HEK293 (cell line): ENCODE data around the gene MYCBPAP.

ENCODE experiments used
- BCL11A ChIP-seq: fragments of 450-650 bp; formaldehyde crosslinking; IDR thresholded peaks from 2 replicates; pipeline ENCODE4 v1.5.1; 2016; ENCODE audit warnings: low read depth, missing biosample characterization, missing genetic modification characterization
- GLI2 ChIP-seq: fragments of 450-650 bp; formaldehyde crosslinking; IDR thresholded peaks from 2 replicates; pipeline ENCODE4; 2017; ENCODE audit warnings: missing biosample characterization, missing genetic modification characterization, low read depth, borderline replicate concordance
- YY1 ChIP-seq: fragments of 450-650 bp; formaldehyde crosslinking; IDR thresholded peaks from 2 replicates; pipeline ENCODE4 v1.5.1; 2018; ENCODE audit warnings: missing biosample characterization, missing genetic modification characterization
- ZBTB48 ChIP-seq: fragments of 450-650 bp; formaldehyde crosslinking; IDR thresholded peaks from 2 replicates; pipeline ENCODE4 v1.5.1; 2016; ENCODE audit warnings: missing biosample characterization, missing genetic modification characterization
- ZNF292 ChIP-seq: fragments of 450-650 bp; formaldehyde crosslinking; IDR thresholded peaks from 2 replicates; pipeline ENCODE4 v1.5.1; 2016; ENCODE audit warnings: low read depth, missing biosample characterization, missing genetic modification characterization, borderline replicate concordance
- ZNF629 ChIP-seq: fragments of 450-650 bp; formaldehyde crosslinking; IDR thresholded peaks from 2 replicates; pipeline ENCODE4 v1.5.1; 2017; ENCODE audit warnings: missing biosample characterization, missing genetic modification characterization
- TF ChIP-seq, protein P1 (sequence below): fragments of 450-650 bp; formaldehyde crosslinking; IDR thresholded peaks from 2 replicates; pipeline ENCODE4 v1.5.1; 2016; ENCODE audit warnings: missing biosample characterization, missing genetic modification characterization
- TF ChIP-seq, protein P2 (sequence below): fragments of 450-650 bp; formaldehyde crosslinking; optimal IDR thresholded peaks from 2 replicates; pipeline ENCODE3; 2016; ENCODE audit warnings: missing biosample characterization, mild to moderate bottlenecking, missing genetic modification characterization
- TF ChIP-seq, protein P3 (sequence below): fragments of 450-650 bp; formaldehyde crosslinking; IDR thresholded peaks from 2 replicates; pipeline ENCODE4 v1.5.1; 2016; ENCODE audit warnings: missing biosample characterization, missing genetic modification characterization

DNA sequence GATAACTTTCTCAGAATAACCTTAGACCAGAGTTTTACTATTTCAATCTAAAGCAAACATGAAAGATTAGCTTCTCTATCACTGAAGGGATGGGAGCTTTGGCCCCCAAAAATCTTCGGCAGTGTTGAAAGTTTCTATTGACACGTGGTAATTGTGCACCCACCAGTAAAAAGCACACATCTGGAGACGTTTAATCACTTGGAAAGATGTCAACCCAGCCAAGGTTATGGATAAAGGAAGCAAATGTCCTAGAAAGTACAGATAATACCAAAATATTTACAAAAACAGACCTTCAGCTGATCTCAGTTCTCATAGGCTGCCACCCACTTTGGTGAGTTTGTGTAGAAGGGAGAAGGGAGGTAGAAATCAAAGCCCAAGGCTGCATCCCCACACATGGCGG, 5.3 kb downstream of the MYCBPAP start:
- TF ChIP-seq GLI2 (tag by site-specific recombination) (no peak), ZNF629 (tag by site-specific recombination) (no peak), ZBTB48 (tag by site-specific recombination) (no peak), YY1 (tag by site-specific recombination) (no peak), BCL11A (tag by site-specific recombination) (no peak), ZNF292 (tag by site-specific recombination) (no peak)
- TF ChIP-seq, protein P1, sequence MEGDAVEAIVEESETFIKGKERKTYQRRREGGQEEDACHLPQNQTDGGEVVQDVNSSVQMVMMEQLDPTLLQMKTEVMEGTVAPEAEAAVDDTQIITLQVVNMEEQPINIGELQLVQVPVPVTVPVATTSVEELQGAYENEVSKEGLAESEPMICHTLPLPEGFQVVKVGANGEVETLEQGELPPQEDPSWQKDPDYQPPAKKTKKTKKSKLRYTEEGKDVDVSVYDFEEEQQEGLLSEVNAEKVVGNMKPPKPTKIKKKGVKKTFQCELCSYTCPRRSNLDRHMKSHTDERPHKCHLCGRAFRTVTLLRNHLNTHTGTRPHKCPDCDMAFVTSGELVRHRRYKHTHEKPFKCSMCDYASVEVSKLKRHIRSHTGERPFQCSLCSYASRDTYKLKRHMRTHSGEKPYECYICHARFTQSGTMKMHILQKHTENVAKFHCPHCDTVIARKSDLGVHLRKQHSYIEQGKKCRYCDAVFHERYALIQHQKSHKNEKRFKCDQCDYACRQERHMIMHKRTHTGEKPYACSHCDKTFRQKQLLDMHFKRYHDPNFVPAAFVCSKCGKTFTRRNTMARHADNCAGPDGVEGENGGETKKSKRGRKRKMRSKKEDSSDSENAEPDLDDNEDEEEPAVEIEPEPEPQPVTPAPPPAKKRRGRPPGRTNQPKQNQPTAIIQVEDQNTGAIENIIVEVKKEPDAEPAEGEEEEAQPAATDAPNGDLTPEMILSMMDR (tag by site-specific recombination): no peak
- TF ChIP-seq, protein P2, sequence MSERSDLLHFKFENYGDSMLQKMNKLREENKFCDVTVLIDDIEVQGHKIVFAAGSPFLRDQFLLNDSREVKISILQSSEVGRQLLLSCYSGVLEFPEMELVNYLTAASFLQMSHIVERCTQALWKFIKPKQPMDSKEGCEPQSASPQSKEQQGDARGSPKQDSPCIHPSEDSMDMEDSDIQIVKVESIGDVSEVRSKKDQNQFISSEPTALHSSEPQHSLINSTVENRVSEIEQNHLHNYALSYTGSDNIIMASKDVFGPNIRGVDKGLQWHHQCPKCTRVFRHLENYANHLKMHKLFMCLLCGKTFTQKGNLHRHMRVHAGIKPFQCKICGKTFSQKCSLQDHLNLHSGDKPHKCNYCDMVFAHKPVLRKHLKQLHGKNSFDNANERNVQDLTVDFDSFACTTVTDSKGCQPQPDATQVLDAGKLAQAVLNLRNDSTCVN (tag by site-specific recombination): no peak
- TF ChIP-seq, protein P3, sequence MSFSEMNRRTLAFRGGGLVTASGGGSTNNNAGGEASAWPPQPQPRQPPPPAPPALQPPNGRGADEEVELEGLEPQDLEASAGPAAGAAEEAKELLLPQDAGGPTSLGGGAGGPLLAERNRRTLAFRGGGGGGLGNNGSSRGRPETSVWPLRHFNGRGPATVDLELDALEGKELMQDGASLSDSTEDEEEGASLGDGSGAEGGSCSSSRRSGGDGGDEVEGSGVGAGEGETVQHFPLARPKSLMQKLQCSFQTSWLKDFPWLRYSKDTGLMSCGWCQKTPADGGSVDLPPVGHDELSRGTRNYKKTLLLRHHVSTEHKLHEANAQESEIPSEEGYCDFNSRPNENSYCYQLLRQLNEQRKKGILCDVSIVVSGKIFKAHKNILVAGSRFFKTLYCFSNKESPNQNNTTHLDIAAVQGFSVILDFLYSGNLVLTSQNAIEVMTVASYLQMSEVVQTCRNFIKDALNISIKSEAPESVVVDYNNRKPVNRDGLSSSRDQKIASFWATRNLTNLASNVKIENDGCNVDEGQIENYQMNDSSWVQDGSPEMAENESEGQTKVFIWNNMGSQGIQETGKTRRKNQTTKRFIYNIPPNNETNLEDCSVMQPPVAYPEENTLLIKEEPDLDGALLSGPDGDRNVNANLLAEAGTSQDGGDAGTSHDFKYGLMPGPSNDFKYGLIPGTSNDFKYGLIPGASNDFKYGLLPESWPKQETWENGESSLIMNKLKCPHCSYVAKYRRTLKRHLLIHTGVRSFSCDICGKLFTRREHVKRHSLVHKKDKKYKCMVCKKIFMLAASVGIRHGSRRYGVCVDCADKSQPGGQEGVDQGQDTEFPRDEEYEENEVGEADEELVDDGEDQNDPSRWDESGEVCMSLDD: no peak
